Natural killer cell (primary cell): ENCODE results near the gene ERLEC1. TPM values are rescaled to one million over a fixed set of nuclear protein-coding genes. Genes with fewer than 3 reads are reported as not detected.

Experiments used
- ATAC-seq, 3 donors: fragments of 150-1000 bp in 2 of 3; fragments of 200-7000 bp in 1 of 3; cut with Tn5 transposase; 1 replicate in 1 of 3; 2 replicates in 2 of 3; pipeline ENCODE4 v1.10.0; 2021; ENCODE audit warnings: mild to moderate bottlenecking in 2 of 3, moderate library complexity in 2 of 3
- DNase-seq, 2 donors: peaks; one replicate each; pipeline versions ENCODE4 v3.0.0 to v3.0.0-alpha.2; 2013 to 2021; ENCODE audit warnings: mixed read lengths in 1 of 2
- H3K27ac ChIP-seq: one replicate; pipeline ENCODE4 v1.5.1; 2013; ENCODE audit warnings: mild to moderate bottlenecking, low read length
- H3K27me3 ChIP-seq: one replicate; pipeline ENCODE4 v1.6.1; 2013; ENCODE audit warnings: low read length; ENCODE audit not compliant: control insufficient read depth, insufficient read depth
- H3K36me3 ChIP-seq: one replicate; pipeline ENCODE4 v1.6.1; 2013; ENCODE audit warnings: low read length; ENCODE audit not compliant: control insufficient read depth, insufficient read depth
- H3K4me1 ChIP-seq: one replicate; pipeline ENCODE4 v1.6.1; 2013; ENCODE audit warnings: low read length; ENCODE audit not compliant: control insufficient read depth, insufficient read depth
- H3K4me3 ChIP-seq: one replicate; pipeline ENCODE4 v1.5.1; 2013; ENCODE audit warnings: low read length
- H3K9me3 ChIP-seq: one replicate; pipeline ENCODE4 v1.6.1; 2013; ENCODE audit warnings: low read length; ENCODE audit not compliant: control insufficient read depth, insufficient read depth
- H3K27ac Mint-ChIP-seq, 2 donors: one replicate each; pipeline ENCODE4 v1.8.0; 2022; ENCODE audit warnings: mild to moderate bottlenecking in 2 of 2, mixed read lengths in 2 of 2, moderate library complexity in 1 of 2
- H3K27me3 Mint-ChIP-seq, 2 donors: one replicate each; pipeline ENCODE4 v1.8.0; 2022; ENCODE audit warnings: low read depth in 2 of 2, mixed read lengths in 2 of 2
- H3K36me3 Mint-ChIP-seq: one replicate; pipeline ENCODE4 v1.8.0; 2022; ENCODE audit warnings: mixed read lengths
- H3K4me1 Mint-ChIP-seq, 2 donors: one replicate each; pipeline ENCODE4 v1.8.0; 2022; ENCODE audit warnings: mixed read lengths in 2 of 2
- H3K4me3 Mint-ChIP-seq: one replicate; pipeline ENCODE4 v1.8.0; 2022; ENCODE audit warnings: mild to moderate bottlenecking, moderate library complexity, mixed read lengths
- H3K9me3 Mint-ChIP-seq, 2 donors: one replicate each; pipeline ENCODE4 v1.8.0; 2022; ENCODE audit warnings: mixed read lengths in 2 of 2
- CTCF ChIP-seq: fragments of 200-600 bp; IDR thresholded peaks from one replicate; pipeline ENCODE4 v1.8.0; 2022; ENCODE audit warnings: antibody characterized with exemption
- WGBS: methylation state at CpG from one replicate; pipeline ENCODE4 v1.1.7; 2013; ENCODE audit warnings: missing lambda C conversion rate; ENCODE audit not compliant: insufficient coverage; 5-methylcytosine and 5-hydroxymethylcytosine counted together
- intact Hi-C: fragments of 100-400 bp; cut with micrococcal nuclease; formaldehyde crosslinking; loops from one replicate; pipeline ENCODE4 v1.14.2; 2022
- total RNA-seq, 4 donors: library from RNA; stranded (reverse); fragments of 120-200 nt in 1 of 4; gene quantifications; one replicate each; pipeline versions ENCODE4 v1.2.3 to v1.2.4, GENCODE V29; 2013 to 2022

Gene ERLEC1
- total RNA-seq, 3 donors from 2014 or later (not counting 1 experiment from before 2014, with no cell fraction given), result 19.7 to 27.1 (median 21.7) TPM

- DNase-seq (no peak), ATAC-seq (no peak)
- Histone ChIP-seq H3K9me3 (no peaks in the 10 kb centered on the region), H3K27ac (no peak overlapping the region), H3K4me1 (no peaks in the 10 kb centered on the region), H3K27me3 (no peaks in the 10 kb centered on the region), H3K4me3 (no peak overlapping the region), H3K36me3 (peaks cover 79% of the 10 kb centered on the region)
- H3K36me3 Mint-ChIP-seq, result no peaks in the 10 kb centered on the region
- TF ChIP-seq CTCF, result no peak
- WGBS, result 100% methylated on average over 2 of the region's 3 CpGs
- H3K27me3 Mint-ChIP-seq, result no peaks in the 10 kb centered on the region
- no peaks in the 10 kb centered on the region for H3K9me3 Mint-ChIP-seq
- no peak overlapping the region for H3K27ac Mint-ChIP-seq
- H3K4me1 Mint-ChIP-seq, result no peaks in the 10 kb centered on the region
- H3K4me3 Mint-ChIP-seq, result no peak overlapping the region
- intact Hi-C loops, result no loop called here
Observed at GRCh38 chr2:53811601-53812000, 24.8 kb downstream of the ERLEC1 start.

GRCh38 chr2:53813151-53813550, 26.3 kb downstream of the ERLEC1 start:
- H3K9me3 ChIP-seq, result no peaks in the 10 kb centered on the region
- H3K27ac ChIP-seq, result no peak overlapping the region
- peaks cover 78% of the 10 kb centered on the region for H3K36me3 ChIP-seq
- Mint-ChIP-seq H3K4me1 (no peaks in the 10 kb centered on the region), H3K27me3 (no peaks in the 10 kb centered on the region), H3K9me3 (no peaks in the 10 kb centered on the region), H3K36me3 (peaks cover 8% of the 10 kb centered on the region), H3K4me3 (no peak overlapping the region), H3K27ac (no peak overlapping the region)
- no peaks in the 10 kb centered on the region for H3K4me1 ChIP-seq
- H3K27me3 ChIP-seq, result no peaks in the 10 kb centered on the region
- TF ChIP-seq CTCF, result no peak
- ATAC-seq (no peak), DNase-seq (no peak)
- intact Hi-C loops, result no loop called here
- H3K4me3 ChIP-seq, result no peak overlapping the region

DNA sequence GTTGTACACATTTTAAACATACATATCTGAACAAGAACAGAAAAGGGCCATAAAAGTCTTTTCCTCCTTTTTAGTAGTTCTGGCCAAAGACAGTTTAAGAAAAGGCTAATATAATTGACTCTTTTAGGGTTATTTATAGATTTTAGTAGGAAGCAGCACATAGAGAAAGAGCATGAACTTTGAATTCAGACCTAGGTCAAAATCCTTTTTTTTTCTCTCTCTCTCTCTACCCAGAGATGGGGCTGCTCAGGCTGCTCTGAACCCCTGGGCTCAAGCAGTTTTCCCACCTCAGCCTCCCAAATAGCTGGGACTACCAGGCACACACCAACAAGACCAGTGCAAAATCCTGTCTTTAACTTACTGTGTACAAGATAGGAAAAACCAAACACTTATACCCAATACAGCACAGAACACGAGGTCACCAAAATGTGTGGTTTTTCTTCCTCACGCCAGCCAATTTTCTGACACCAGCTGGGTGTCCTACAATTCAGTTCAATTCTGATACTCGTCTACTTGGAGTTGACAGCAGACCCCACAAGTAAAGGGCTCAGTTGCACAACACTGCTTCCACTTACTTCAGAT, 32.1 kb downstream of the ERLEC1 start:
- H3K27me3 Mint-ChIP-seq, result no peaks in the 10 kb centered on the region
- H3K4me3 Mint-ChIP-seq, result no peak overlapping the region
- no peaks in the 10 kb centered on the region for H3K9me3 ChIP-seq
- TF ChIP-seq CTCF, result no peak
- intact Hi-C loops, result no loop called here
- peaks cover 8% of the 10 kb centered on the region for H3K36me3 Mint-ChIP-seq
- no peaks in the 10 kb centered on the region for H3K9me3 Mint-ChIP-seq
- WGBS, result 93% methylated on average over 3 of the region's 3 CpGs
- H3K4me3 ChIP-seq, result no peak overlapping the region
- H3K4me1 ChIP-seq, result no peaks in the 10 kb centered on the region
- ATAC-seq (no peak), DNase-seq (no peak)
- H3K27me3 ChIP-seq, result no peaks in the 10 kb centered on the region
- no peaks in the 10 kb centered on the region for H3K4me1 Mint-ChIP-seq
- peaks cover 47% of the 10 kb centered on the region for H3K36me3 ChIP-seq
- no peak overlapping the region for H3K27ac ChIP-seq
- no peak overlapping the region for H3K27ac Mint-ChIP-seq

GRCh38 chr2:53819634-53820033, 32.8 kb downstream of the ERLEC1 start:
- Histone ChIP-seq H3K36me3 (peaks cover 46% of the 10 kb centered on the region), H3K4me3 (no peak overlapping the region), H3K27ac (no peak overlapping the region), H3K9me3 (no peaks in the 10 kb centered on the region), H3K4me1 (no peaks in the 10 kb centered on the region), H3K27me3 (no peaks in the 10 kb centered on the region)
- TF ChIP-seq CTCF, result no peak
- Mint-ChIP-seq H3K4me1 (no peaks in the 10 kb centered on the region), H3K27ac (no peak overlapping the region), H3K4me3 (no peak overlapping the region), H3K27me3 (no peaks in the 10 kb centered on the region), H3K9me3 (no peaks in the 10 kb centered on the region), H3K36me3 (peaks cover 8% of the 10 kb centered on the region)
- intact Hi-C loops, result no loop called here
- ATAC-seq (no peak), DNase-seq (no peak)
- WGBS, result 100% methylated on average over 3 of the region's 4 CpGs
